A673 (cell line): ENCODE results near the gene RPS6KA6. TPM values are rescaled to one million over a fixed set of nuclear protein-coding genes. Genes with fewer than 3 reads are reported as not detected.

Experiments
- Bru-seq: library from RNA; stranded (reverse); fragments of 400-500 nt; gene quantifications from one replicate; lab custom pipeline; 2021; lab: Mats Ljungman, UMichigan
- BruChase-seq, 2 experiments: library from RNA; stranded (reverse); fragments of 400-500 nt; gene quantifications; one replicate each; lab custom pipeline; 2021; lab: Mats Ljungman, UMichigan
- BruUV-seq: library from RNA; stranded (reverse); fragments of 400-500 nt; replicated peaks from 2 replicates; lab custom pipeline; 2021; lab: Mats Ljungman, UMichigan
- CTCF ChIA-PET: fragments of 300-600 bp; sonication (Branson Sonifier 250); formaldehyde crosslinking; loops from one replicate; lab custom pipeline; 2022; ENCODE audit warnings: antibody characterized with exemption; lab: Charles Lee
- POLR2A ChIA-PET: fragments of 300-600 bp; sonication (Branson Sonifier 250); formaldehyde crosslinking; loops from one replicate; lab custom pipeline; 2022; ENCODE audit warnings: antibody characterized with exemption; ENCODE audit not compliant: low non-redundant PET; lab: Charles Lee
- DNase-seq: peaks from one replicate; pipeline ENCODE4 v3.0.0-alpha.2; 2015; ENCODE audit warnings: low spot score
- H3K27ac ChIP-seq: fragments of 200-600 bp; sonication (generic); 2 replicates; pipeline ENCODE4 v1.5.1; 2016; ENCODE audit warnings: mixed run types, low read depth, mild to moderate bottlenecking, mixed read lengths, antibody characterized with exemption, low read length; ENCODE audit not compliant: poor library complexity, severe bottlenecking
- H3K27me3 ChIP-seq: fragments of 200-600 bp; sonication (generic); replicated peaks from 2 replicates; pipeline ENCODE4 v1.6.1; 2017; ENCODE audit warnings: mixed run types, low read depth, mild to moderate bottlenecking, mixed read lengths, antibody characterized with exemption, low read length; ENCODE audit not compliant: insufficient read depth, poor library complexity
- H3K36me3 ChIP-seq: fragments of 200-600 bp; sonication (generic); 2 replicates; pipeline ENCODE4 v1.6.1; 2016; ENCODE audit warnings: mixed run types, mild to moderate bottlenecking, mixed read lengths, antibody characterized with exemption, low read length; ENCODE audit not compliant: insufficient read depth, poor library complexity, severe bottlenecking
- H3K4me1 ChIP-seq: fragments of 200-600 bp; sonication (generic); 2 replicates; pipeline ENCODE4 v1.6.1; 2017; ENCODE audit warnings: mixed run types, mild to moderate bottlenecking, mixed read lengths, antibody characterized with exemption, low read length; ENCODE audit not compliant: insufficient read depth, poor library complexity, severe bottlenecking
- H3K4me3 ChIP-seq: fragments of 200-600 bp; sonication (generic); 2 replicates; pipeline ENCODE4 v1.5.1; 2016; ENCODE audit warnings: low read depth, mixed run types, mild to moderate bottlenecking, mixed read lengths, low read length; ENCODE audit not compliant: poor library complexity, severe bottlenecking
- H3K9me3 ChIP-seq: fragments of 200-600 bp; sonication (generic); 2 replicates; pipeline ENCODE4 v1.6.1; 2016; ENCODE audit warnings: mixed run types, low read depth, mild to moderate bottlenecking, mixed read lengths, antibody characterized with exemption, low read length; ENCODE audit not compliant: poor library complexity, severe bottlenecking
- EZH2 ChIP-seq: fragments of 200-600 bp; sonication (generic); IDR thresholded peaks from 2 replicates; pipeline ENCODE4 v1.6.1; 2017; ENCODE audit warnings: borderline replicate concordance, low read depth, mild to moderate bottlenecking, mixed read lengths, antibody characterized with exemption, low read length; ENCODE audit not compliant: poor library complexity, severe bottlenecking
- intact Hi-C: fragments of 100-400 bp; cut with micrococcal nuclease; formaldehyde crosslinking; loops from one replicate; pipeline ENCODE4 v1.10.0; 2022; ENCODE audit not compliant: unreplicated experiment
- long read RNA-seq: library from polyadenylated mRNA; stranded (forward); transcript quantifications from one replicate; pipeline ENCODE4 v2.0.0, GENCODE V29; 2022
- total RNA-seq: library from RNA; stranded (reverse); gene quantifications from 2 replicates; pipeline ENCODE4 v1.2.3, GENCODE V29; 2021
- TF ChIP-seq, protein P1 (sequence below): fragments of 300-800, 200-600 bp; sonication (generic); conservative IDR thresholded peaks from 2 replicates; pipeline ENCODE4 v1.5.1; 2017; ENCODE audit warnings: low read depth, mild to moderate bottlenecking, antibody characterized with exemption, low read length, moderate library complexity, mixed read lengths

Gene RPS6KA6
- total RNA-seq = not detected in 2 replicates
- not detected for Bru-seq, nascent RNA
- percentile 0 among the genes with signal in this experiment for BruChase-seq, experiment 1, labeled RNA remaining after a 2-hour chase
- percentile 1 among the genes with signal in this experiment for BruChase-seq, experiment 2, labeled RNA remaining after a 6-hour chase
- long read RNA-seq = 0 reads

- no peak for DNase-seq
- CTCF ChIA-PET = no interaction called here
- Histone ChIP-seq H3K27me3 (no peaks in the 10 kb centered on the region), H3K4me3 (no peak within 1 kb of the TSS), H3K36me3 (no peaks in the 10 kb centered on the region), H3K9me3 (no peaks in the 10 kb centered on the region), H3K4me1 (no peaks in the 10 kb centered on the region), H3K27ac (no peak within 1 kb of the TSS)
- BruUV-seq = no TSS peak
- TF ChIP-seq EZH2 = no peak
- TF ChIP-seq, protein P1, sequence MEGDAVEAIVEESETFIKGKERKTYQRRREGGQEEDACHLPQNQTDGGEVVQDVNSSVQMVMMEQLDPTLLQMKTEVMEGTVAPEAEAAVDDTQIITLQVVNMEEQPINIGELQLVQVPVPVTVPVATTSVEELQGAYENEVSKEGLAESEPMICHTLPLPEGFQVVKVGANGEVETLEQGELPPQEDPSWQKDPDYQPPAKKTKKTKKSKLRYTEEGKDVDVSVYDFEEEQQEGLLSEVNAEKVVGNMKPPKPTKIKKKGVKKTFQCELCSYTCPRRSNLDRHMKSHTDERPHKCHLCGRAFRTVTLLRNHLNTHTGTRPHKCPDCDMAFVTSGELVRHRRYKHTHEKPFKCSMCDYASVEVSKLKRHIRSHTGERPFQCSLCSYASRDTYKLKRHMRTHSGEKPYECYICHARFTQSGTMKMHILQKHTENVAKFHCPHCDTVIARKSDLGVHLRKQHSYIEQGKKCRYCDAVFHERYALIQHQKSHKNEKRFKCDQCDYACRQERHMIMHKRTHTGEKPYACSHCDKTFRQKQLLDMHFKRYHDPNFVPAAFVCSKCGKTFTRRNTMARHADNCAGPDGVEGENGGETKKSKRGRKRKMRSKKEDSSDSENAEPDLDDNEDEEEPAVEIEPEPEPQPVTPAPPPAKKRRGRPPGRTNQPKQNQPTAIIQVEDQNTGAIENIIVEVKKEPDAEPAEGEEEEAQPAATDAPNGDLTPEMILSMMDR = no peak
- POLR2A ChIA-PET = no interaction called here
- intact Hi-C loops = no loop called here
Measured at GRCh38 chrX:84187533-84188319, at the start of gene RPS6KA6. TSS of gene RPS6KA6 (minus strand) at chrX:84188199. CDS start at chrX:84187899, 300 bp downstream.

DNA sequence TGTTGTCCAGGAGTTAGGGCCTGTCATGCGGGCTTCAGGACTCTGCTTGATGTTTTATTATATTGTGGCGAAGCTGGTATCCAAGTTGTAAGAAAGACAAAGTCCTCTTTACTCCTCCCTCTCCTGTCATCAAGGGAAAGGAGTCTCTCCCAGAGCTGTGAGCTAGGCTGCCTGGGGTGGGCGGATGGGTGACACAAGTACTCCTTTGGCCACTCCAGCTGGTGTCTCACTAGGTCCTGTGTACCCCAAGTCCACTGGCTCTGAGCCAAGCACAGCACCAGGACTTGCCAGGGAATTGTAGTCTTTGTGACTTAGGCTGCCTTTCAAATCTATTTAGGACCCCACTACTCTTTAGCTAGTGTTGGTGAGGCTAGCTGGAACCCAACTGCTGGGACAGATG is 36.7 kb upstream of the RPS6KA6 start:
- H3K9me3 ChIP-seq = peaks cover 1% of the 10 kb centered on the region
- CTCF ChIA-PET = no interaction called here
- BruUV-seq = no TSS peak
- no peak for TF ChIP-seq EZH2
- TF ChIP-seq, protein P1 = no peak
- intact Hi-C loops = no loop called here
- DNase-seq = no peak
- no peaks in the 10 kb centered on the region for H3K36me3 ChIP-seq
- no peak overlapping the region for H3K27ac ChIP-seq
- no peaks in the 10 kb centered on the region for H3K27me3 ChIP-seq
- POLR2A ChIA-PET = no interaction called here
- H3K4me3 ChIP-seq = no peak overlapping the region
- H3K4me1 ChIP-seq = no peaks in the 10 kb centered on the region

- TF ChIP-seq, protein P1 = no peak
- TF ChIP-seq EZH2 = no peak
- Histone ChIP-seq H3K27me3 (no peaks in the 10 kb centered on the region), H3K4me1 (no peaks in the 10 kb centered on the region), H3K9me3 (no peaks in the 10 kb centered on the region), H3K27ac (no peak overlapping the region), H3K36me3 (no peaks in the 10 kb centered on the region), H3K4me3 (no peak overlapping the region)
- intact Hi-C loops = no loop called here
- POLR2A ChIA-PET = no interaction called here
- CTCF ChIA-PET = no interaction called here
- no peak for DNase-seq
- no TSS peak for BruUV-seq
Measured at GRCh38 chrX:84223261-84223660, 35.3 kb upstream of the RPS6KA6 start.
